Measurements from ENCODE around the gene COX8A.
"Not testable (repeated sequence)": the region's sequence is repeated elsewhere in the genome, so short reads cannot be mapped to it uniquely, and the experiment has no call there.

COX8A gene, protein sequence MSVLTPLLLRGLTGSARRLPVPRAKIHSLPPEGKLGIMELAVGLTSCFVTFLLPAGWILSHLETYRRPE

GRCh38 chr11:63974259-63975143, at the start of gene COX8A:
Gene COX8A, plus strand, starts transcription at chr11:63974620. Its CDS starts 61 bp downstream, at chr11:63974681.
- peak; percentile 60 for DNase-seq

GRCh38 chr11:63929616-63930015, 44.8 kb upstream of the COX8A start:
- DNase-seq: no peak

- no peak for DNase-seq
Measured at GRCh38 chr11:63931045-63931444, 43.4 kb upstream of the COX8A start.

DNA sequence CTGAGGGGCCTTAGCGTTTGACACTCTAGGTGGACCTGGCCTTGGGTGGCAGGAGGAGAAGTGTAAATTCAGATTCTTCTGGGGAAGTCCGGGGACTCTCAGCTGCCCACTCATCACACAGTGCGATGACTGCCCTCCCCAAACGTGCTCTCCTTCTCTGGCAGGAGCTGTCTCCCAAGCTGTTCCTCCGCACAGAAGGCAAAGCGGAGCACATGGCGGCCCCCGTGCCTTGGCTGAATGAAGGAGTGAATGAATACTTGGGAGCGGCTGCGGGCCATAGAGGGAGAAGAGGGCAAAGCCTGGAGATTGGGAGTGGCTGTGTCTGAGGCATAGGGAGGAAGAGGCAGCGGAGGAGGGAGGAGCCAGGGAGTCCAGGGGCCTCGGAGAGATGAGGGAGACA, 42.5 kb upstream of the COX8A start:
- DNase-seq: no peak

DNA sequence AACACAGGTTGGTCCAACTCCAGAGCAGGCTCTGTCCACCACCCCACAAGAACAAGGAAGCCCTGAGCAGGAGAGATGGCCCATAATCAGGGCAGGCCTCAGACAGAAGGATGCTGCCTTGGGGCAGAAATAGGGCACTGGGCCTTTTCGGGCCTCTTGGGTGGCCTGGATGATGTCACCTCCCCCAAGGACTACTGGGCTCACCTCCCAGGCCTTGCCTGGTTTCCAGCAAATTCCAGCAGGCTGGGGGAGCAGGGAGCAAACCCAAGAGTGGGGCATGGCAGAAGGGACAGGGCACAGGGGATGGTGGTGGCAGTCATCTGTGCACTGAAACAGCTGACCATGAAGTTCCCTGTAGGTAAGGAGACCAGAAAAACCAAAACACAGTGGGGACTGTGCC, 41.0 kb upstream of the COX8A start:
- DNase-seq: no peak

GRCh38 chr11:63937713-63938478, 36.5 kb upstream of the COX8A start:
- DNase-seq: no peak

DNA sequence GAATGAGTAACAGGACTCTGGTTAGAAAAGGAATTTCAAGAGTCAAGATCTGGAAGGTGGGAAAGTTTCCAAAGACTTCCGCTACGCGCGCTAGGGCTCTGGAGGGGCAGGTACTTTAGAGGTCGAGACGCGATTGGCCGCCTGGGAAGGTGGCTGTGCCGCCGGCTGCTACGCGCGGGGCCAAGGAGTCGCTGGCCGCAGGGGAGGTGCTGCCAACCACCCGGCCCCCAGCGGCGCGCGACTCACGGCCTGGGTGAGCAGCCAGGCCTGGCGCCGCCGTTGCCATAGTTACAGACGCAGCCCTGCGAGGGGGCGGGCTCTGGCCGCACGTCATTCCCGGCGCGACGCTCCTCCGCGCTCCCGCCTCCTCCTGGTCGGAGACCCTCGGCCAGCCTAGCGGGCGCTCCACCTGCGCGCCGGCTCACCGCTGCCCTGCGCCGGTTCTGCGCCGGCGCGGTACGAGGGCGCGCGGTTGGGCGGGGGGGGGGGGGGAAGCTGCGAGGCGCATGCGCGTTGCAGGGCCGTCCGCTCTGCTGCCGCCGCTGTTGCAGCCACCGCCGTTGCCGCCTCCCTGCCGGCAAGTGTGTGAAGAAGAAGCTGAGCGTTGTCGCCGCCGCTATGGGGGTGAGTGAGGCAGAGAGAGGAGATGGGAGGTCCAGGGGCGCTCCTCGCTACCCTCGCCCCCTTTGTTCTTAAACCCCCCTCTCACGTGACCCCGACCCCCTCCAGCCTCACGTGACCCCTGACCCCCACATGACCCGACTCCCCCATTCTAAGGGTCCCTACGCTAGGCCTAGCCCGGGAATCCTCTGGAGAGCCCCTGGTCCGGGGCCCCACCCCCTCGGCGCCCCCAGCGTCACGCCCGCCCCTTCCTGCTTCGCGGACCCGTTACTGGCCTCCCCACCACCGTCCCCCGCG, 35.7 kb upstream of the COX8A start, which contains the start of gene NAA40:
TSS of gene NAA40 (plus strand) at position 524 of the 918 bp plus-strand sequence. CDS start at position 619, 95 bp downstream.
- DNase-seq: no peak

- no peak for DNase-seq
Measured at GRCh38 chr11:63939397-63939891, 35.0 kb upstream of the COX8A start.

DNA sequence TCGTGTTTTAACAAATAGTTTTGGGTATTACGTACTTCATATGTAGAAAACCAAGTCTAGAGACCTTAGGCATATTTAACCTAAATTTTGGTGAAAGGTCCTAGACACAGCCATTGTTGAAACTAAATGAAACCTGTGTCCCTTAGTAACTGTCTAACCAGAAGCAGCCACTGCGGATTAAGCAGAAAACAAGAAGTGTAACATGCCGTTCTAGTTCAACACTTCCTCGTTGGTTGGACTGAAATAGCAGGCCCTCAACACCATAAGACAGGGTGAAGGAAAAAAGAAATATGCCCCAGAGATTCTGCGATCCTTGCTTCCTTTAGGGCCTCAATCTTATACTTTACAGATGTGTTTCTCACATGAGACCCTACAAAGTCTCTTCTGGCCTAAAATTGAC, 33.6 kb upstream of the COX8A start:
- no peak for DNase-seq

DNA sequence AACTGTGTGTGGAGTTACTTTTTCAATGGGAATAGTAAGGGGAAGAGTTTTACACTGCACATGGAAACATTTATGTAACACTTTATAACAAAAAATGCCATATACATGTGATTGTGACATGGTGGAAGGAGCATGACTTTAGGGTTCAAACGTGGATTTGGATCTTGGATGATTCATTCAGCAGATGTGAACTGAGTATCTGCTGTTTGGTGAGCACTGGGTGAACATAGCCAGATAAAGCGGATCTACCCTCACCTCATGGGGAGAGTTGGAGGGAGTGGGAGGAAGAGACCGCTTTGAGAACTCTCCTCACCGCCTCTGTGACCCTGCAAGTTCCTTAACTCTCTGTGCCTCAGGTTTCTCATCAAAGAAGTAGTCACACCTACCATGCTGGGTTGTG, 32.5 kb upstream of the COX8A start:
- no peak for DNase-seq

DNA sequence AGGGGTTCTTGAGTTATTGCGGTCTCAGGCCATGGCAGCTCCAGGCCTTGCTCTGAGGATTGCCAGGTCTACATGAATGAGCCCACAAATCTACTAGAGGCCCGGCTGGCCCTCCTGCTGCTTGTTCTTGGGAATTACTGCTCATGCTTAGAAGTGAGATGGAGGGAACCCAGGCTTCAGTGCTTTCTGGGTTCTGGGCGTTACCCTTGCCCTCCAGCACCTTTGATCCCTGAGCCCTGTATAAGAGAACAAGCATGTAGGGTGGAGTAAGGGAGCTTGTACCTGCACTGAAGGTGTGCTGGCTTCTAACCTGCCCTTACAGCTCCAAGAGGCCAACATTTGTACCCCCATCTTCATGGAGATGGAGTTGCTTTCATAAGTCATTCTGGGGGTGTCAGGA, 31.6 kb upstream of the COX8A start:
- no peak for DNase-seq

GRCh38 chr11:63944987-63945386, 29.4 kb upstream of the COX8A start:
- DNase-seq: no peak

DNA sequence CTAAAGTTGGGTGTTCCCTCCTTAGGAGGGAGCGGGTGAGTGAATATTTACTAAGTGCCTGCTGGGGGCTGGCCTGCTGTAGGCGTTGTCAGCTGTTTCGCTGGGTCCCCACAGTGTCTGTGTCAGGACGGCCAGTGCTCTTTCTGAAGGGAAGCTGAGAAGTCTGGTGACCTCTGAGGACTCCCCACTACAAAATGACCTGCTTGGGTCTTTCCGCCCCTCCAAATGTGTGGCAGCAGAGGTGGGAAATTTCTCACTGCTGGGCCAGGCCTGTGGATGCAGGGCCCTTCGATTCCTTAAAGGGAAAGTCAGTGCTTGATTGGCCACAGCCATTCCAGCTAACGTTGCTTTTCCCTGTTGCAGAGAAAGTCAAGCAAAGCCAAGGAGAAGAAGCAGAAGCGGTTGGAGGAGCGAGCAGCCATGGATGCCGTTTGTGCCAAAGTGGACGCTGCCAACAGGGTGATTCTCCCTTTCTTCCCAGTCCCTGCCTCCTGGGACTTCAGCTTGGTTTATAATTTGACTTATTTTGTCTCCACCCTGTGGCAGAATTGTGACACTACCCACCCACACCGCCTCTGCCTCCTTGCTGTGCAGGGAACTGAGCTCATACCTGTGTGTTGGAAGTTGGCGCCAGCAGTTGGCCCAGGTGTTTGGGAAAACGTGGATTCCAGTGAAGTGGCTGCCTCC, 28.8 kb upstream of the COX8A start:
- DNase-seq: no peak

- no peak for DNase-seq
Measured at GRCh38 chr11:63951779-63952536, 22.5 kb upstream of the COX8A start.

GRCh38 chr11:63952570-63952969, 21.9 kb upstream of the COX8A start:
- DNase-seq: no peak

- no peak for DNase-seq
Measured at GRCh38 chr11:63958008-63958407, 16.4 kb upstream of the COX8A start.

DNA sequence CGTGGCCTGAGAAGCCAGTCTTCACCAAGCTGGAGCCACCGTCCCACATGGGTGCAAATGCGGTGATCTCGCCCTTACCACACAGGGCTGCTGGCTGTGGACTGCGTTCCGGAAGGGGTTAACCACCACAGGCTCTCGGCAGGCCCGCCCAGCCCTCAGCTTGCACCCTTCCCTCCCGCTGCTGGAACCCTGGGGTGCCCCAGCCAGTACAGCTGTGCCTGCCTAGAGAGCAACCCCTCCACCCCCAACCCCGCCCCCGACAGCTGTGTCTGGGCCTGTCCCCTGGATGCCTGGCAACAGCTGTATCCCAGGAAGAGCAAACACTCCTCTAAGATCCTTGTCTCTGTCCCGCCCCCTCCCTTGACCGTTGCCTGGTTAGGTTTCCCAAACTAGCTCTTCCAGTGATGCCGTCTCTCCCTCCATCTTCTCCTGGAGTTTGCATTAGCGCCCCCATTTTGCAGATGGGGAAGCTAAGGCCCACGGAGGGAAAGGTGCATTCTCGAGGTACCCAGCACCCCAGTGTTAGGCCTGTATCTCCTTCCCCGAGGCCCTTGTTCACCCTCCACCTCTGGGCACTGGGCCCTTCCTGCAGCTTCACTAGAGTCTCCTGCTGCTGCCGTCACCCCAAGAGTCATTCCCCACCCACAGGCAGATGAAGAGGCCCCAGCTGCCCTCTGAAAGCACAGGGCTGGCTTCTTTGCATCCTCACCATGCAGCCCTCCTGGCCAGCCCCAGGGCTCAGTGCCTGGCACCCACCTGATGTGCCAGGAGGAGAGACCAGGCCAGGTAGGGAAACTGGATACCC, 12.6 kb upstream of the COX8A start:
- DNase-seq: no peak

GRCh38 chr11:63963895-63964294, 10.5 kb upstream of the COX8A start:
- DNase-seq: not testable (repeated sequence)

DNA sequence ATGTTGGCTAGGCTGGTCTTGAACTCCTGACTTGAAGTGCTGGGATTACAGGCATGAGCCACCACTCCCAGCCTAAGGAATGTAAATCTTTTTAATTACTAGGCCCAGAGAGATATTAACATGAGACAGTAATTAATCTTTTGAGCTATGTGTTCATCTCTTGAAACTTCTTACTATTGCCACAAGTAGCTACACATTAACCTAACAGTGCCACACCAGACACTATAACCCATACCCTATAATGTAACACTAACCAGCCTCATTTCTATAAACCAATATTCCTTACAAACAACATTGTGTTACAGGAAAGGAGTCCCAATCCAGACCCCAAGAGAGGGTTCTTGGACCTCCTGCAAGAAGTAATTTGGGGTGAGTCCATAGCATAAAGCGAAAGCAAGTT, 8.0 kb upstream of the COX8A start:
- DNase-seq: no peak

- DNase-seq: no peak
Measured at GRCh38 chr11:63969461-63969860, 5.0 kb upstream of the COX8A start.
